ENCODE results near the gene FAM3B. TPM values are rescaled to one million over a fixed set of nuclear protein-coding genes. Genes with fewer than 3 reads are reported as not detected.

Gene FAM3B
- total RNA-seq, 4 donors from 2014 or later: 0.59 to 4.6 (median 1.8) TPM

- 64 to 83% methylated on average over 7 of the region's 7 CpGs for WGBS, 2 donors
- H3K4me3 ChIP-seq (ENCODE audit: low read depth, poor library complexity, severe bottlenecking): no peak overlapping the region
- intact Hi-C loops (cut with DNase I; ENCODE audit: low total_unique reads): loop anchor here (2.0 kb wide), 1 partner anchor 83 kb away; no protein-coding TSS in a partner anchor
- DNase-seq (ENCODE audit: low spot score in 2 of 2): peak in 1 of 2 donors; percentile 74
- TF ChIP-seq POLR2A (IDR thresholded peaks at IDR 0.05) (no peak), CTCF (IDR thresholded peaks at IDR 0.05) (no peak)
Measured at GRCh38 chr21:41371685-41372030, 55.1 kb downstream of the FAM3B start.

- TF ChIP-seq POLR2A (IDR thresholded peaks at IDR 0.05) (no peak), CTCF (IDR thresholded peaks at IDR 0.05) (no peak)
- WGBS, 2 donors: 69 to 79% methylated on average over 4 of the region's 4 CpGs
- intact Hi-C loops (cut with DNase I; ENCODE audit: low total_unique reads): loop anchor here (2.0 kb wide), 1 partner anchor 84 kb away; no protein-coding TSS in a partner anchor
- H3K4me3 ChIP-seq (ENCODE audit: low read depth, poor library complexity, severe bottlenecking): no peak overlapping the region
- DNase-seq (ENCODE audit: low spot score in 2 of 2): peak in 1 of 2 donors; percentile 82
Measured at GRCh38 chr21:41373253-41373652, 56.7 kb downstream of the FAM3B start.

GRCh38 chr21:41373763-41374162, 57.2 kb downstream of the FAM3B start:
- TF ChIP-seq CTCF (IDR thresholded peaks at IDR 0.05) (no peak), POLR2A (IDR thresholded peaks at IDR 0.05) (no peak)
- H3K4me3 ChIP-seq (ENCODE audit: low read depth, poor library complexity, severe bottlenecking): no peak overlapping the region
- intact Hi-C loops (cut with DNase I; ENCODE audit: low total_unique reads): loop anchor here (2.0 kb wide), 1 partner anchor 85 kb away; no protein-coding TSS in a partner anchor
- peak in 1 of 2 donors; percentile 68 for DNase-seq (ENCODE audit: low spot score in 2 of 2)
- WGBS, 2 donors: 90 to 91% methylated on average over 8 of the region's 8 CpGs

GRCh38 chr21:41374177-41374712, 57.6 kb downstream of the FAM3B start:
- DNase-seq (ENCODE audit: low spot score in 2 of 2): peak in 1 of 2 donors; percentile 64
- TF ChIP-seq POLR2A (IDR thresholded peaks at IDR 0.05) (no peak), CTCF (IDR thresholded peaks at IDR 0.05) (no peak)
- intact Hi-C loops (cut with DNase I; ENCODE audit: low total_unique reads): no loop called here
- 95 to 97% methylated on average over 11 to 12 of the region's 14 CpGs for WGBS, 2 donors
- H3K4me3 ChIP-seq (ENCODE audit: low read depth, poor library complexity, severe bottlenecking): no peak overlapping the region

GRCh38 chr21:41374867-41375533, 58.4 kb downstream of the FAM3B start:
- WGBS, 2 donors: 56 to 64% methylated on average over 5 of the region's 5 CpGs
- no peak for TF ChIP-seq CTCF (IDR thresholded peaks at IDR 0.05)
- TF ChIP-seq POLR2A (IDR thresholded peaks at IDR 0.05): no peak
- DNase-seq (ENCODE audit: low spot score in 2 of 2): peak in 1 of 2 donors; percentile 62
- intact Hi-C loops (cut with DNase I; ENCODE audit: low total_unique reads): no loop called here
- H3K4me3 ChIP-seq (ENCODE audit: low read depth, poor library complexity, severe bottlenecking): no peak overlapping the region

Data from lower leg skin (tissue), 4 donors.